ENCODE data around the gene GIGYF2. TPM values are rescaled to one million over a fixed set of nuclear protein-coding genes. Genes with fewer than 3 reads are reported as not detected.

The GIGYF2 gene
- polyA plus RNA-seq, 1 experiment, result 34.6 TPM

GRCh38 chr2:232773815-232774214 is 76.7 kb downstream of the GIGYF2 start:
- Histone ChIP-seq H3K4me3 (ENCODE audit: low read depth, low read length) (no peak overlapping the region), H3K27me3 (ENCODE audit: control insufficient read depth, insufficient read depth, low read length) (no peaks in the 10 kb centered on the region), H3K27ac (ENCODE audit: low read depth, low read length) (no peak overlapping the region), H3K9me3 (ENCODE audit: control insufficient read depth, insufficient read depth, low read length) (no peaks in the 10 kb centered on the region)
- POLR2A ChIA-PET, result no interaction called here
- CTCF ChIA-PET, result no interaction called here
- no peak for TF ChIP-seq CTCF (IDR thresholded peaks at IDR 0.05; ENCODE audit: low read depth, low read length)
- no peak for DNase-seq (ENCODE audit: low read depth, low spot score)

- TF ChIP-seq CTCF (IDR thresholded peaks at IDR 0.05; ENCODE audit: low read depth, low read length), result no peak
- no peak within 1 kb of the TSS for H3K4me3 ChIP-seq (ENCODE audit: low read depth, low read length)
- CTCF ChIA-PET, result no interaction called here
- DNase-seq (ENCODE audit: low read depth, low spot score), result no peak
- POLR2A ChIA-PET, result no interaction called here
- H3K27ac ChIP-seq (ENCODE audit: low read depth, low read length), result no peak within 1 kb of the TSS
- no peaks in the 10 kb centered on the region for H3K27me3 ChIP-seq (ENCODE audit: control insufficient read depth, insufficient read depth, low read length)
- H3K9me3 ChIP-seq (ENCODE audit: control insufficient read depth, insufficient read depth, low read length), result no peaks in the 10 kb centered on the region
Observed at GRCh38 chr2:232776435-232776834, 79.3 kb downstream of the GIGYF2 start, which contains the start of gene KCNJ13. Gene KCNJ13, minus strand, starts transcription at chr2:232776565. Its CDS starts 5,203 bp downstream, at chr2:232771362.

DNA sequence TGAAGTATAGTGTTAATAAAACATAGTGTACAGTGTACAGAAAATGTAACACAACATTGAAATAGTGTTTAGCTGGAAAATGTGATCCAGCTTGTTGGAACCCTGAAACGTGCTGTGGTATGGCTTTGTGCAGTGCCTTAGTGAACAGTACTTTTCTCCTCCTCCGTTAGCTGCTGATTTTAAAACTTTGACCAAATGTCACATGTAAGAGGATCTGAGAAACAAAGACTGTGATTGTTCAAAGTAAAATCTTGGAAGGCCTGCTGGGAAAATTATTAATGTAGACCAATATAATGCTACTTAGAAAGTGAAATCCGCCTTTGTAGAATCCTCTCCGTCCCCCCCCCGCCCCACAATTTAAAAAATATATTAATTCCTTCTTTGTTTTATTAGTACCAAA is 80.1 kb downstream of the GIGYF2 start:
- ChIA-PET CTCF (no interaction called here), POLR2A (no interaction called here)
- Histone ChIP-seq H3K27me3 (ENCODE audit: control insufficient read depth, insufficient read depth, low read length) (no peaks in the 10 kb centered on the region), H3K4me3 (ENCODE audit: low read depth, low read length) (no peak overlapping the region), H3K27ac (ENCODE audit: low read depth, low read length) (no peak overlapping the region), H3K9me3 (ENCODE audit: control insufficient read depth, insufficient read depth, low read length) (no peaks in the 10 kb centered on the region)
- no peak for TF ChIP-seq CTCF (IDR thresholded peaks at IDR 0.05; ENCODE audit: low read depth, low read length)
- DNase-seq (ENCODE audit: low read depth, low spot score), result no peak

DNA sequence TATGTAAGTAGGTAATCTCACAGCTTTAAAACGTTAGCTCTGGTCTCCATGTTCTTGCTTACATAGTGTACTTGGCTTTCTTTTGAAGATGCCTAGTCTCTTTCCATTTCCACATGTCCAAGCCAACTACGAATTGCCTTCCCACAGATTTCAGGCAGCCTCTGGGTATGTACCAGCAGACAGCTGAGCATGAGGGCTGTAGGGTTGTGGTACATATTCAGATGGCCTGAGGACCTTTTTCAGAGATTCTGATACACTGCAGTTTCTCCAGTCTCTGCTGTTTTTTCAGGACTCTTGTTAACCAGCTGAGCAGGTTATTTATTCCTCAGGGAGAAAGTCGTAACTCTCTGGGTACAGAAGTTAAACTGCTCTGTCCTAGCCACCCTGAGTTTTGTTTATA is 82.3 kb downstream of the GIGYF2 start:
- Histone ChIP-seq H3K9me3 (ENCODE audit: control insufficient read depth, insufficient read depth, low read length) (no peaks in the 10 kb centered on the region), H3K4me3 (ENCODE audit: low read depth, low read length) (no peak overlapping the region), H3K27ac (ENCODE audit: low read depth, low read length) (no peak overlapping the region), H3K27me3 (ENCODE audit: control insufficient read depth, insufficient read depth, low read length) (no peaks in the 10 kb centered on the region)
- TF ChIP-seq CTCF (IDR thresholded peaks at IDR 0.05; ENCODE audit: low read depth, low read length), result no peak
- CTCF ChIA-PET, result no interaction called here
- no peak for DNase-seq (ENCODE audit: low read depth, low spot score)
- POLR2A ChIA-PET, result no interaction called here

GRCh38 chr2:232779934-232780333 is 82.8 kb downstream of the GIGYF2 start:
- H3K9me3 ChIP-seq (ENCODE audit: control insufficient read depth, insufficient read depth, low read length), result no peaks in the 10 kb centered on the region
- no peak for DNase-seq (ENCODE audit: low read depth, low spot score)

More at GRCh38 chr2:232779934-232780333, 82.8 kb downstream of the GIGYF2 start:
- ChIA-PET CTCF (no interaction called here), POLR2A (no interaction called here)
- TF ChIP-seq CTCF (IDR thresholded peaks at IDR 0.05; ENCODE audit: low read depth, low read length), result no peak
- Histone ChIP-seq H3K27ac (ENCODE audit: low read depth, low read length) (no peak overlapping the region), H3K27me3 (ENCODE audit: control insufficient read depth, insufficient read depth, low read length) (no peaks in the 10 kb centered on the region), H3K4me3 (ENCODE audit: low read depth, low read length) (no peak overlapping the region)

Measured in AG04450 (cell line).